Sigmoid colon (tissue), 7 donors: Measurements from ENCODE around the gene MAF. TPM values are rescaled to one million over a fixed set of nuclear protein-coding genes. Genes with fewer than 3 reads are reported as not detected.

ENCODE experiments used
- DNase-seq: peaks from one replicate; pipeline ENCODE4 v3.0.0-alpha.2; 2019
- H3K27ac ChIP-seq, 4 donors: fragments of 200-600 bp; sonication (generic); one replicate each; pipeline ENCODE4 v1.5.1; 2016 to 2019; ENCODE audit warnings: mild to moderate bottlenecking in 1 of 4
- H3K27me3 ChIP-seq, 3 donors: fragments of 200-600 bp; sonication (generic); one replicate each; pipeline ENCODE4 v1.5.1; 2019; ENCODE audit warnings: mild to moderate bottlenecking in 1 of 3
- H3K36me3 ChIP-seq, 4 donors: fragments of 200-600 bp; sonication (generic); one replicate each; pipeline ENCODE4 v1.5.1; 2016 to 2019
- H3K4me1 ChIP-seq, 4 donors: fragments of 200-600 bp; sonication (generic); one replicate each; pipeline ENCODE4 v1.5.1; 2017 to 2019
- H3K4me3 ChIP-seq, 4 donors: fragments of 200-600 bp; sonication (generic); one replicate each; pipeline ENCODE4 v1.5.1; 2017 to 2019; ENCODE audit warnings: mild to moderate bottlenecking in 2 of 4, moderate library complexity in 1 of 4
- H3K9me3 ChIP-seq, 4 donors: fragments of 200-600 bp in 3 of 4; sonication (generic) in 3 of 4; one replicate each; pipeline versions ENCODE4 v1.5.1 to v1.6.1; 2013 to 2019
- EP300 ChIP-seq, 4 donors: sonication (generic); formaldehyde crosslinking; IDR thresholded peaks; one replicate each; pipeline ENCODE4 v1.6.1; 2017; ENCODE audit warnings: antibody characterized with exemption in 4 of 4
- POLR2A ChIP-seq, 2 donors: fragments of 450-650 bp; IDR thresholded peaks; one replicate each; pipeline ENCODE4 v1.6.1; 2016; ENCODE audit warnings: antibody characterized with exemption in 2 of 2, mild to moderate bottlenecking in 2 of 2, moderate library complexity in 2 of 2
- POLR2AphosphoS5 ChIP-seq, 4 donors: sonication (generic); formaldehyde crosslinking; IDR thresholded peaks; one replicate each; pipeline ENCODE4 v1.6.1; 2017; ENCODE audit warnings: antibody characterized with exemption in 4 of 4
- WGBS, 2 donors: extraction: QIAGEN DNeasy Blood & Tissue Kit; methylation state at CpG; one replicate each; pipeline ENCODE4 v1.1.7; 2013; 5-methylcytosine and 5-hydroxymethylcytosine counted together
- intact Hi-C: fragments of 100-400 bp; cut with DNase I; formaldehyde crosslinking; loops from one replicate; pipeline ENCODE4 v1.15.1; 2023
- polyA plus RNA-seq, 3 donors: library from polyadenylated mRNA; stranded (reverse); fragments of 200-250 nt; gene quantifications; one replicate each; pipeline ENCODE4 v1.2.3, GENCODE V29; 2013
- total RNA-seq, 4 donors: library from RNA; depleted of rRNA; stranded (reverse); fragments of >200 nt; gene quantifications; one replicate each; pipeline ENCODE4 v1.1.0, GENCODE V29; 2016
- TF ChIP-seq, protein P1 (sequence below), 4 experiments: fragments of 450-650 bp in 3 of 4; fragments of 200-600 bp in 1 of 4; IDR thresholded peaks; one replicate each; pipeline ENCODE4 v1.5.1; 2016 to 2019; ENCODE audit warnings: antibody characterized with exemption in 4 of 4, mild to moderate bottlenecking in 3 of 4, moderate library complexity in 2 of 4
- donor health status: healthy with polysubstance abuse.
- donor health status: Bipolar disorder and iron deficiency.
- donor health status: healthy.

MAF gene
- total and polyA plus RNA-seq, 7 donors: 6.0 to 46.3 (median 19.1) TPM

GRCh38 chr16:79610771-79611170 is 10.2 kb upstream of the MAF start:
- intact Hi-C loops: no loop called here
- WGBS, 2 donors: 93 to 94% methylated on average over 4 of the region's 4 CpGs
- H3K4me3 ChIP-seq: no peak overlapping the region

GRCh38 chr16:79609861-79610260 is 9.3 kb upstream of the MAF start:
- H3K27me3 ChIP-seq: no peaks in the 10 kb centered on the region
- WGBS, 2 donors: 55 to 68% methylated on average over 7 of the region's 7 CpGs
- no peak overlapping the region for H3K4me3 ChIP-seq
- H3K27ac ChIP-seq: no peak overlapping the region
- DNase-seq: no peak
- no peaks in the 10 kb centered on the region for H3K36me3 ChIP-seq
- TF ChIP-seq, protein P1, sequence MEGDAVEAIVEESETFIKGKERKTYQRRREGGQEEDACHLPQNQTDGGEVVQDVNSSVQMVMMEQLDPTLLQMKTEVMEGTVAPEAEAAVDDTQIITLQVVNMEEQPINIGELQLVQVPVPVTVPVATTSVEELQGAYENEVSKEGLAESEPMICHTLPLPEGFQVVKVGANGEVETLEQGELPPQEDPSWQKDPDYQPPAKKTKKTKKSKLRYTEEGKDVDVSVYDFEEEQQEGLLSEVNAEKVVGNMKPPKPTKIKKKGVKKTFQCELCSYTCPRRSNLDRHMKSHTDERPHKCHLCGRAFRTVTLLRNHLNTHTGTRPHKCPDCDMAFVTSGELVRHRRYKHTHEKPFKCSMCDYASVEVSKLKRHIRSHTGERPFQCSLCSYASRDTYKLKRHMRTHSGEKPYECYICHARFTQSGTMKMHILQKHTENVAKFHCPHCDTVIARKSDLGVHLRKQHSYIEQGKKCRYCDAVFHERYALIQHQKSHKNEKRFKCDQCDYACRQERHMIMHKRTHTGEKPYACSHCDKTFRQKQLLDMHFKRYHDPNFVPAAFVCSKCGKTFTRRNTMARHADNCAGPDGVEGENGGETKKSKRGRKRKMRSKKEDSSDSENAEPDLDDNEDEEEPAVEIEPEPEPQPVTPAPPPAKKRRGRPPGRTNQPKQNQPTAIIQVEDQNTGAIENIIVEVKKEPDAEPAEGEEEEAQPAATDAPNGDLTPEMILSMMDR (IDR thresholded peaks at IDR 0.05): no peak
- no peak for TF ChIP-seq POLR2AphosphoS5 (IDR thresholded peaks at IDR 0.05)
- H3K4me1 ChIP-seq: peaks cover 0 to 20% (median 15%) of the 10 kb centered on the region in 4 donors
- H3K9me3 ChIP-seq: no peaks in the 10 kb centered on the region
- intact Hi-C loops: loop anchor here (10.0 kb wide), 3 partner anchors 535 to 915 kb away; no protein-coding TSS in a partner anchor

More at GRCh38 chr16:79610771-79611170, 10.2 kb upstream of the MAF start:
- Histone ChIP-seq H3K4me1 (peaks cover 0 to 20% (median 15%) of the 10 kb centered on the region in 4 donors), H3K27me3 (no peaks in the 10 kb centered on the region), H3K27ac (no peak overlapping the region), H3K36me3 (no peaks in the 10 kb centered on the region), H3K9me3 (no peaks in the 10 kb centered on the region)
- TF ChIP-seq POLR2AphosphoS5 (IDR thresholded peaks at IDR 0.05) (no peak), POLR2A (IDR thresholded peaks at IDR 0.05) (no peak), EP300 (IDR thresholded peaks at IDR 0.05) (no peak)
- TF ChIP-seq, protein P1 (IDR thresholded peaks at IDR 0.05): no peak
- no peak for DNase-seq

- no peaks in the 10 kb centered on the region for H3K9me3 ChIP-seq
- no peak for TF ChIP-seq EP300 (IDR thresholded peaks at IDR 0.05)
- no peak for TF ChIP-seq POLR2AphosphoS5 (IDR thresholded peaks at IDR 0.05)
- TF ChIP-seq POLR2A (IDR thresholded peaks at IDR 0.05): no peak
- TF ChIP-seq, protein P1 (IDR thresholded peaks at IDR 0.05): no peak
- no peak overlapping the region for H3K4me3 ChIP-seq
- intact Hi-C loops: loop anchor here (10.0 kb wide), 3 partner anchors 534 to 916 kb away; no protein-coding TSS in a partner anchor
- H3K27me3 ChIP-seq: no peaks in the 10 kb centered on the region
- DNase-seq: no peak
- no peak overlapping the region for H3K27ac ChIP-seq
- peaks cover 0 to 20% (median 15%) of the 10 kb centered on the region in 4 donors for H3K4me1 ChIP-seq
- no peaks in the 10 kb centered on the region for H3K36me3 ChIP-seq
- WGBS, 2 donors: 82 to 83% methylated on average over 5 of the region's 5 CpGs
Measured at GRCh38 chr16:79608976-79609375, 8.4 kb upstream of the MAF start.

- intact Hi-C loops: loop anchor here (10.0 kb wide), 3 partner anchors 533 to 917 kb away; no protein-coding TSS in a partner anchor
- 82 to 86% methylated on average over 3 of the region's 3 CpGs for WGBS, 2 donors
- DNase-seq: no peak
- no peaks in the 10 kb centered on the region for H3K9me3 ChIP-seq
- no peaks in the 10 kb centered on the region for H3K27me3 ChIP-seq
- H3K27ac ChIP-seq: no peak overlapping the region
- peaks cover 0 to 20% (median 18%) of the 10 kb centered on the region in 4 donors for H3K4me1 ChIP-seq
- no peaks in the 10 kb centered on the region for H3K36me3 ChIP-seq
- H3K4me3 ChIP-seq: no peak overlapping the region
- TF ChIP-seq POLR2A (IDR thresholded peaks at IDR 0.05) (no peak), POLR2AphosphoS5 (IDR thresholded peaks at IDR 0.05) (no peak)
- TF ChIP-seq, protein P1 (IDR thresholded peaks at IDR 0.05): no peak
Measured at GRCh38 chr16:79607587-79607986, 7.0 kb upstream of the MAF start.

GRCh38 chr16:79605999-79606398 is 5.5 kb upstream of the MAF start:
- H3K27me3 ChIP-seq: no peaks in the 10 kb centered on the region
- H3K36me3 ChIP-seq: no peaks in the 10 kb centered on the region
- H3K27ac ChIP-seq: peak overlapping the region in 1 of 4 donors; percentile 3
- intact Hi-C loops: loop anchor here (10.0 kb wide), 3 partner anchors 531 to 919 kb away; no protein-coding TSS in a partner anchor
- peaks cover 0 to 33% (median 27%) of the 10 kb centered on the region in 4 donors for H3K4me1 ChIP-seq
- TF ChIP-seq, protein P1 (IDR thresholded peaks at IDR 0.05): no peak
- no peak for TF ChIP-seq POLR2AphosphoS5 (IDR thresholded peaks at IDR 0.05)
- TF ChIP-seq EP300 (IDR thresholded peaks at IDR 0.05): no peak
- TF ChIP-seq POLR2A (IDR thresholded peaks at IDR 0.05): no peak
- 48 to 55% methylated on average over 7 of the region's 7 CpGs for WGBS, 2 donors
- no peak overlapping the region for H3K4me3 ChIP-seq
- no peak for DNase-seq
- no peaks in the 10 kb centered on the region for H3K9me3 ChIP-seq
